ENCODE measurements around the gene IP6K1.
"Not testable (repeated sequence)": the region's sequence is repeated elsewhere in the genome, so short reads cannot be mapped to it uniquely, and the experiment has no call there.

IP6K1 gene

DNA sequence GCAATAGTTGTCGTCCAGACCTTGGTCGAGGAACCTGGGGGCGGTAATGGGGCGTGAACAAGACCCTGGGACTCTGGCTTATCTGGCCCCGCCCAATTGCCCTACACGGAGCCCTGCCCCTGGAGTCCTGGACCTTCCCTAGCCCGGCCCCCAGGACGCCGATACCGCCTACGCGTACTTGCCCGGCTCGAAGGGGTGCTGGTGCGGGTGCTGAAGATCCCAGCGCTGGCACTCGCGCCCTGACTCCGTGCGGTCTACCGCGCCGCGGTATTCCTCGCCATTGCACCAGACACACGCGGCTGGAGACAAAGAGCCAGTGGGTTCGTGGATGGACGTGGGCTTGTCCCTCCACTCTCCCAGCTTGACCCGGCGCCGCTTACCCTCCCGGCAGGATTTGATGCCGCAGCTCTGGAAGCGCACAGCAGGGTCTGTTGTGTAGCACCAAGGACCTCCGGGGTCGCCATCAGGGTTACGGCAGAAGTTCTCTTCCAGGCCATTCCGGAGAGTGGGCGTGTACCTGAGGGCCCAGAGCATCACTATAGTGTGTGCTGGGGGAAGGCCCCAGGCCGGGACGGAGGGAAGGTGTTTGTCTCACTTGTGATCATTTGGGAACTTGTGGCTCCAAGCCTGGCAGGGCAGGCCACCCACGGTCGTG lies 99.4 kb downstream of the IP6K1 start:
- peak; percentile 23 to 57 for DNase-seq

DNA sequence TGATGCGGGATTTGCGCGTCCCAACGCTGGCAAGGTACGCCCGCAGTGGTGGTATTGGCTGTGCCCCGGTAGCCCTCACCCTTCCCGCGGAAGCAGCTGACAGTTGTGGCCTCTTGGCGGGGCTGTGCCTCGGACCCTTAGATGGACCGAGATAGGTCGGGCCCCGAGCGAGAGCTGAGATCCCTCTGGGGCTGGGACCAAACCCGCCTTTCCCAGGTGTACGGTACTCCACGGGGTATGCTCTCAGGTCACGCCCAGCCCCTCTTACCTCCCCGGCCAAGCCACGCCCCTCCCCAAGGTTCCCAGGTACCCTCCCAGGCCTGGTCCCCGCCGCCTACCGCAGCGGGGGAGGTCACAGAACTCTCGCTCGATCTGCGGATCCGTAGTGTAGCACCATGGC lies 100.0 kb downstream of the IP6K1 start:
- peak; percentile 14 to 45 for DNase-seq

DNA sequence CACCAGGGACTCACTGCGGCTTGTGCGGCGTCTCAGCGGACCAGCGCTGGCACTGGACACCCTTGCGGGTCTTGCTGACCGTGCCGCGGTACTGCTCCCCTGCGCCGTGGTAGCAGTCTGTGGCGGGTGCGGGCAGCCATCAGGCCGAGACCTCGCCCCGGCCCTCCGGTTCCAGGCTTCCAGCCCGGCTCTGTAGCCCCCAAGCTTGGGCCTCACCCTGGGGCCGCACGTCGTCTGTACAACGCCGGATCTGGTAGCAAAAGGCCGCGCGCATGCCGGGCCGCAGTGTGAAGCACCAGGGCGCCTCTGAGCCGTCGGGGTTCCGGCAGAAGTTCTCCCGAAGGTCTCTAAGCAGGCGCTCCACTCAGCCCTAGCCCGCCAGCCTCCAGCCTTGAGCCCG lies 100.5 kb downstream of the IP6K1 start:
- not testable (repeated sequence) for DNase-seq

DNA sequence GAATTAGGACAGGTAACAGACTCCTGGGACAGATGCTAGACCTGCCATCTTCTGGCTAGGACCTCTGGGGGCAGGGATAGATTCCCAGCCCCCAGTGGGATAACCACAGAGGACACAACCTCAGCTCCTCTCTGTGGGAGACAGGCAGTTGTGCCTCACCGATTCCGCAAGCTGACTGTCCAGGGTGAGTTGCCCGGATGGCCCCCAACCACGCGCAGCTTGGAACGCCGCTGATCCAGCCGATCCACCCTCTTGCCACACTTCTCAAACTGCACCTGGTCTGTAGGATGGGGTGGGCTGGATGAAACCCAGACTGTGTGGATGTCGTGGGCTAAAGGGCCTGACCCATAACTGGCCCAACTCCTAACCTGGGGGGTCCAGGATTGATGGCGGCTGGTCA lies 101.2 kb downstream of the IP6K1 start:
- DNase-seq: not testable (repeated sequence)

DNA sequence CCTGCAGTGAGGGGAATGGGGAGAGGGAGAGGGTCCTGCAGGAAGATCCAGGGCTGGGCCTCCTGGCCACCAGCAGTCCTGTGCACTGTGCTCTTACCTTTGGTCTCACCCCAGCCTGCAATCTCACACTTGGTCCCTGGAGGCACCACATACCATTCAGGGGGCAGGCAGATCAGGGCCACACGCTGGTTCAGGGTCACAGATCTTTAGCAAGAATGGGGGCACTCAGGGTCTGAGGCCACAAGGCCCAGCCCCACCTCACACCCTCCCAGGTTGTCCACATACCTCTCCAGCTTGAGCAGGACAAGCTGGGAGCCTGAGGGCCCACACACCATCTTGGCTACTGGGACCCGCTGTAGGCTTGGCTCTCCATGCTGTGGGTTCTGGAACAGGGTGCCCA lies 101.9 kb downstream of the IP6K1 start:
- not testable (repeated sequence) for DNase-seq

DNA sequence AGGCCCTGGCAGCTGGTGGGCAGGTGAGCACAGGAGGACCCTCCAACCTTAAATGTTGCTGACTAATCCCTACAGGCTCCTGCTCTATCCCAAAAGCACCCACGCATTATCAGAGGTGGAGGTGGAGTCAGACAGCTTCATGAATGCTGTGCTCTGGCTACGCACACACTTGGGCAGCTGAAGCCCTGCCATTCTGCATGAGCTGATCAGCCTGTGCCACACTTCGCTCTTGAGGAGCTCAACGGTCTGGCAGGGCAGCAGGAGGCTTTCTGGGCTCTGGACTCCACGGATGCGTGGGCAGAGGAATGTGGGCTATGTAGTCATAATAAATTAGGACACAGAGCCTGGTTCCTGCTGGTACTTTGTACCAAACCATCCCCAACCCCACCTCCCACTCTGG lies 103.2 kb downstream of the IP6K1 start:
- no peak for DNase-seq

DNA sequence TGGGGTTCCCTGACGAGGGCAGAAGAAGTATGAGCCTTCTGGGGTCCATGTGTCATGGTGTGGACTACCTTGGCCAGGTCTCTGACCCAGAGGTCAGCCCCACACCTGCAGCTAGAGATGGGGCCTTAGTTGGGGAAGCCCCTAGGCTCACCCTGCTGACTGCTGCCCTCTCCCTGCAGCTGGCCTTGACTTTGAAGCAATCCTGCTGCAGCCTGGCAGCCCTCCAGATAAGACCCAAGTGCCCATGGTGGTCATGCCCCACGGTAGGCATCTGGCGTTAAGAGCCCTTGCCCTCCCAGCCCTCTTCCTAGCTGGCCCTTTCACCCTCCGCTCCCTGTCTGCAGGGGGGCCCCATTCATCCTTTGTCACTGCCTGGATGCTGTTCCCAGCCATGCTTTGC lies 104.8 kb downstream of the IP6K1 start:
- DNase-seq: no peak

DNA sequence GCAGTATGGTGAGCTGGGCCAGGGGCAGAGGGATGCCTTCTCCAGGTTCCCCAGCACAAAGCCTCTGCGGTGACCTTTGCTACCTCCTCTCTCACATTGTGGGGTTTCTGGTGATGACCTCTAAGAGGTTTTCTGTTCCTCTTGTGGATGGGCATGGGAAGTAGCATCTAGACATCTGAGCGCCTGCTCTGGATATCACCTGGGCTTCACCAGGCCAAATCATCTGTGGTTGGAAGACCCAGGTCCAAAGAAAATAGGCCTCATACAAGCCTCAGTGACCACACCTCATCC lies 105.2 kb downstream of the IP6K1 start:
- DNase-seq: no peak

DNA sequence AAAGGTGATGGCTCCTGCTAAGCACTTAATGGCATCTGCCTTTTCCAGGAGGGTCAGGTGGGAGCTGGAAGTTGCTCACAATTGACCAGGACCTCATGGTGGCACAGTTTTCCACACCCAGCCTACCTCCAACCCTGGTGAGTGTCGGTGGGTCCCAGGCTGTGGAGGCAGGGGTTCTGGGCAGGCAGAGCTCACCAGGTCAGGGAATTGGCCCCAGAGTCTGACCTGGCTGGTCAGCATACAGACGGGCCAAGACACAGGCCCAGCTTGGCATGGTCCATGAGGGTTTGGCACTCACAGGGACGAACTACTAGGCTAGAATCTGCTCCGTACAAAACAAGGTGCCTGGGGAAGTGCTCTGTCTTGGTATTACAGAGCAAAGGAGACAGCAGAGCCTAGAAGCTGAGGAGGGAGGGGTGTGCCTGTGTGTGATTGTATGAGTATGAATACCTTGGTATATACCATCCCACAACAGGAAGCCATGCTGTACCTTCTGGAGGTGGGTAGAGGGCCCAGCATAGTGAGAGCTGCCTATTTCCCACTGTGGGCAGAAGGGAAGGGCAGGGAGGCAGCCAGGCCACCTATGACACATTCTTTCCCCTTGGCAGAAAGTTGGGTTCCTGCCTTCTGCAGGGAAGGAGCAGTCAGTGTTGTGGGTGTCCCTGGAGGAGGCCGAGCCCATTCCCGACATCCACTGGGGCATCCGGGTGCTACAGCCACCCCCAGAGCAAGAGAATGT lies 105.7 kb downstream of the IP6K1 start:
- DNase-seq: no peak

DNA sequence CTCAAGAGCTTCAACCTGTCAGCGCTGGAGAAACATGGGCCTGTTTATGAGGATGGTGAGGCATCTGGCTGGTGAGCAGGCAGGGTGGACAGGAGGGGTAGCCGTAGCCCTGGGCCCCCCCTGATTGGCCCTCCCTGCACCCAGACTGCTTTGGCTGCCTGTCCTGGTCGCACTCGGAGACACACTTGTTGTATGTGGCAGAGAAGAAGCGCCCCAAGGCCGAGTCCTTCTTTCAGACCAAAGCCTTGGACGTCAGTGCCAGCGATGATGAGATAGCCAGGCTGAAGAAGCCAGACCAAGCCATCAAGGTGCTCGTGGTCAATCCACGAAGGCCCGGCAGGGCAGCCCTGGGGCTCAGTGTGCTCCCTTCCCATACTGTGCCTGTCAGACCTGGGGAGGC lies 110.4 kb downstream of the IP6K1 start:
- DNase-seq: no peak

DNA sequence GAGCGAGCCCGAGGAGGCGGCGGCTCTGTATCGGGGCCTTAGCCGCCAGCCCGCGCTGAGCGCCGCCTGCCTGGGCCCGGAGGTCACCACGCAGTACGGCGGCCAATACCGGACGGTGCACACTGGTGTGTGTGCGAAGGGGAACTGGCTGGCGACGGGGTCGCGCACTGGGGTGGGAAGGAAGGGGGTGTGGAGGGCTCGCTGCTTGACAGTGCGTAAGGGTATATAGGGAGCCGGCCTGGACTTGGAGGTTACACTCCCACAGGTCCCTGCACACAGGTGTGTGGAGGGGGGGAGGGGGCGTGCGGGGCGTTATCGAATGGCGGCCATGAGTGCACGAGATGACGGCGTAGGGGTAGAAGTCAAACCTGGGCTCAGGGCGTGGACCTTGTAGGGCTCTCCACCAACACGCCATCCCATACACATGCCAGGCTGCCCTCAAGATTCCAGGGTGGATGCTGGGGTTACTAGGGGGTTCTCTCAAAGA lies 111.8 kb downstream of the IP6K1 start:
- no peak for DNase-seq
